ENCODE results near the gene ARFGEF3.

The ARFGEF3 gene

DNA sequence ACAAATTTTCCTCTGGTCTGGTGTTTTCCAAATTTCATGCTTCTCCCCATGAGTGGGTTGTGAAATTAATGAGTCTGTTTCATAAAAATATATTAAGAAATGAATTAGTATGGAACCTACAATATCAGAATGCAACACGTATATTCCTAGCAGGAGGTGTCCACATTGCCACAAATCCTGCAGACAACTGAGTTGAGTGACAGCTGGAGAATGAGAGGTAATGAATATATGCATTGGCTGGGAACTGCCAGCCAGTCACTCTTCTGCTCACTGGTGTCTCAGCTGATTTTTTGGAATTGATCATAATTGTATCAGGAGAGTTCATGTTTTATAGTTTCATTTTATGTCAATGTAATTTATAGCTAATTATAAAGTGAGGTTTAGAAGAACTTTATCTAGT lies 6.3 kb upstream of the ARFGEF3 start:
- no peak overlapping the region for H3K4me3 Mint-ChIP-seq
- H3K9me3 Mint-ChIP-seq: peaks cover 7% of the 10 kb centered on the region
- no peak overlapping the region for H3K27ac Mint-ChIP-seq
- H3K36me3 Mint-ChIP-seq: no peaks in the 10 kb centered on the region
- H3K4me1 Mint-ChIP-seq: no peaks in the 10 kb centered on the region
- H3K27me3 Mint-ChIP-seq: peaks cover 33% of the 10 kb centered on the region

DNA sequence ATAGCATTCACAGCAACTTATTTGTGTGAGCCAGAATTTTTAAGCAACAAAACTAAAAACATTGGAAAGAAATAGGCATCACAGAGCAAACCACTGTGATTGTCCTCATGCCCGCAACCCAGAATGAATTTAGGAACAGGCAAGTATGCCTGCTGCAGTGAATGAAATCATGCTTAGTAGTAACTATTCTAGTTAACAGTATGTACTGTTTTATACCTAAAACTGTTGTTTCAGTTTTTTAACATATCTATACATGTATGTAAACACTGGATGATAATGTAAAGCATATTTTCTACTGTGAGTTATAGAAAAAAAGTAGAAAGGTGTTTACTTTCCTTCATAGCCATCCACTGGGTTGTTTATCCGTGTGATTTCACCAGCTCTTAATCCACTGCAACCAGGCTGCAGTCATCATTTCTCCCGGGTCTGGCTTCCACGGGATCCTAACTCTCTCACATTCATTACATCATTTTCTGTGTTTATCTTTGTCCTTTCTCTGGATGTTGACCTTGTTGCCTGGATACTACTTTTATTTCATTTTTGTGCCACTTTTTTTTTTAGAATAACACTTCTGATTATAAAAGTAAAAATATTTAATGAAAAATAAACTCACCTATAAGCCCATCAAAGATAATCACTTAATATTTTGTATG lies 3.6 kb upstream of the ARFGEF3 start:
- H3K4me3 Mint-ChIP-seq: no peak overlapping the region
- H3K36me3 Mint-ChIP-seq: no peaks in the 10 kb centered on the region
- no peak overlapping the region for H3K27ac Mint-ChIP-seq
- H3K9me3 Mint-ChIP-seq: peaks cover 6% of the 10 kb centered on the region
- peaks cover 5% of the 10 kb centered on the region for H3K4me1 Mint-ChIP-seq
- H3K27me3 Mint-ChIP-seq: peaks cover 43% of the 10 kb centered on the region

DNA sequence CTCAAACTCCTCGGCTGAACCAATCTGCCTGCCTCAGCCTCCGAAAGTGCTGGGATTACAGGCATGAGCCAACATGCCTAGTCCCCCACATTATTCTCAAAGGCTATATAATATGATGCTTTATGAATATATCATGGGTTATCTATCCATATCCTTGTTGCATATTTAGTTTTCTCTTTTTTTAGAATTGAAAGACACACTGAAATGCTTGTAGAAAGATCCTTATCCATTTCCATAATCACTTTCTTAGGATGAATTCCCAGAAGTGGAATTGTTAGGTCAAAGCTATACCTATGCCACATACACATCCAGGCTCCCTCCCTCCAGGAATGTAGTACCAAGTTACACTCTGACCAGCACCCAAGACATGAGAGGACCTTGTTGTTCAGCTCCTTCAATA lies 2.5 kb upstream of the ARFGEF3 start:
- Mint-ChIP-seq H3K36me3 (no peaks in the 10 kb centered on the region), H3K4me1 (peaks cover 5% of the 10 kb centered on the region), H3K27me3 (peaks cover 48% of the 10 kb centered on the region), H3K27ac (no peak overlapping the region), H3K9me3 (no peaks in the 10 kb centered on the region), H3K4me3 (no peak overlapping the region)

DNA sequence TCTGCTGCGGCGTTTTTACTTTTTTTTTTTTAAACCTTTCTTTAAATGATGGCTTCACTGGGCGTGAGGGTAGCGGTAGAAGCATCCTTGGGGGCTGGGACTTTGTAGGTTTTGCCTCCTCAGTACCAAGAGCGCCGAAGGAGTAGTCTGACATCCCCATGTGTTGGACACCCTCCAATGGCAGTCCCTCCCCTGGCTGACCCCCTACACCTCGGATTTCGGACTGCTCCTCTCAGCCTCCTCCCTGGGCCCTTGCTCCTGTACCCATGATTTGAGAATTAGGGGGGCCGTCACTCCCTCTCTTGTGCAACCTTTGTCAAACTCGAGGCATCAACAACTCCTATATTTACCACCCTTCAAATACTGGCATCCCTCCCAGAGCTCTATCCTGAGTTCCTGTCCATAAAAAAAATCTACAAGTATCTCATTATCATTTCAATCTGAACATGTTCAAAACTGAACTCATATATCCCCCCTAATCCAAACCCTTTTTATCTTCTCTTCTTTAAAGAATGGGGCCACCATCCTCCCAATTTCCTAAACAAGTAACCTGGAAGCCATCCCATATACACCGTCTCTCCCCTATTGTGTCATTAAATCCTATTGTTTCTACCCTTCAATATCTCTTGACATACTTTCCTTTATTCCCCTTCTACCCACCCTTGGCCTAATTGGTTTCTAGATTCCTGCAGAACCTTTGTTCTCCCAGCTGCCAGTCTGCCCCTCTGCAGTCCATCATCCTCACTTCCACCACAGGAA lies 1.2 kb upstream of the ARFGEF3 start:
- no peak overlapping the region for H3K27ac Mint-ChIP-seq
- H3K27me3 Mint-ChIP-seq: peaks cover 53% of the 10 kb centered on the region
- H3K4me1 Mint-ChIP-seq: peaks cover 5% of the 10 kb centered on the region
- H3K9me3 Mint-ChIP-seq: no peaks in the 10 kb centered on the region
- H3K4me3 Mint-ChIP-seq: peak overlapping the region; percentile 57
- H3K36me3 Mint-ChIP-seq: no peaks in the 10 kb centered on the region

DNA sequence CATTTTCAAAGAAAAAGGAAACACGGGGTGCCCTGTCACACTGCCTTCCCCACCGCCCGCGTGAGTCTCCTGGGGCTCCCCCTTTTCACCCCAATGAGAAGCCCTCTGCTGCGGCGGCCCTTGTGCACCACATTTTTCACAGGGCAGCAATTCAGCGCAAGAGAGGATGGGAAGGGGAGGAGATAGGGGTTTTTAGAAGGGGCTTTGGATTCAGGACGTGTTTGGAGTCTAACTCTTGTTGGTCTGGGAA lies 726 bp upstream of the ARFGEF3 start:
- Mint-ChIP-seq H3K27ac (no peak overlapping the region), H3K4me3 (peak overlapping the region; percentile 57), H3K4me1 (peaks cover 5% of the 10 kb centered on the region), H3K9me3 (no peaks in the 10 kb centered on the region), H3K27me3 (peaks cover 51% of the 10 kb centered on the region), H3K36me3 (no peaks in the 10 kb centered on the region)

DNA sequence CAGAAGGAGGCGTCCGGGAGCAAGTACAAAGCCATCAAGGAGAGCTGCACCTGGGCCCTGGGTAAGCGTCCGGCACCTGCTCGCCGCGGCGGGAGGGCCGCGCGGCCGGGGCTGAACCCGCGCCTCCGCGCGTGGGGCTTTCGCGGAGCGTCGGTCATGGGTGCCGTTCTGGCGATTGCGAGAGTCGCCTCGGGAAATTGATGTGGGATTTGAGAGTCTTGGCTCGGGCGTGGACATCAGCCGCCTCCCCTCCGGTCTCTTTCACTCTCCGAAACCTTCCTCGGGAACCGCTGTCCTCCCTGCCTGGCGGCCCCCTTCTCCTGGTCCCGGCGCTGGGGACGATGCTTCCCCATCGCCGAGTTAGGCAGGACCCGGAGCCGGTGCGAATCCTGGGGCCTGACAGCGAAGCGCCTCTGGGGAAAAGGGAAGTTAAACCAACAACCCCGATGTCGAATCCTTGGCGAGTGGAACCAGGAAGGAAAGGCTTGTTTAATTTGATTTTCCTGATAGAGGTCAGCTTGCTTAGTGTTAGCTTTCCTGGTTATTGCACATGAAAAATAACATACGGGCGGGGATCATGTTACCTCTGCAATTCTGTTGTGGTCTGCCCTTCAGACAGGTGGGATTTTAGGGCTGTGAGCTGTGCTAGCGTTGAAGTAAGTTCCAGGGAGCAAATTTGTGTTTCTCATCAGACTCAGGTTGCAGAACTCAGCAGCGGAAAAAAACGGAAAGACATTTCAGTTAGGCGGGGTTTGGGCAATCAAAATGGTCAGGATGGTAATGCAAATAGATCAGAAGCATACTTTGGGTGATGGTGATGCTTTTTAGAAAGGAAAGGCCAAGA lies 594 bp downstream of the ARFGEF3 start:
- Mint-ChIP-seq H3K27ac (no peak overlapping the region), H3K9me3 (no peaks in the 10 kb centered on the region), H3K4me1 (peaks cover 5% of the 10 kb centered on the region), H3K27me3 (peaks cover 49% of the 10 kb centered on the region), H3K36me3 (no peaks in the 10 kb centered on the region), H3K4me3 (peak overlapping the region; percentile 69)

DNA sequence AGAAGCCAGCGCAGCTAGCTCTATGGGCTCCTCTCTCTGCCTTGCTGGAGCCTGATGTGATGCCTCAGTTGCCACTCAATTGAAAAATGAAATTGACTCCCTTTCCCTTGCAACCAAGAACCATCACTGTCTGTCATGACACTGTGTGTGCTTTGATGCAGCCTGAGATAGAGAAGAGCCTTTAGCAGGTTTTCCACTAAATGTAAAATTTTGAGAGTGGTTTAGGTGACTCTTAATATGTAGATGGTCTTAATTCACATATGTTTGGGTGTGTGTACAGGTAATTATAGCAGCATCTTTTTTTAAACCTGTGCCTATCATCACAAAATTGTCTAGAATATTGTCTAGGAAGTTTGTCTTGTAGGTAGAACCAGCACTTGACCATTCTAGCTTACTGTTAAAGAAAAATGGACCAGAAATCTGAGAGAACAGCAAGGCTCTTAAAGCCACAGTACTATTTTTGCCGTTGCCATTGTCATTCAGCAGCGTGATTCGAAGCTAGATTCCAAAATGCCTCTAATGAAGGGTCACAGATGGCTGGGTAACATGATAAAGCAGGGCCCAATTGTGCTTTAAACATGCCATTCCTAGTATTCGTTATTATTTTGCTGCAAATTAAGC lies 1.3 kb downstream of the ARFGEF3 start:
- Mint-ChIP-seq H3K27me3 (peaks cover 55% of the 10 kb centered on the region), H3K9me3 (no peaks in the 10 kb centered on the region)

DNA sequence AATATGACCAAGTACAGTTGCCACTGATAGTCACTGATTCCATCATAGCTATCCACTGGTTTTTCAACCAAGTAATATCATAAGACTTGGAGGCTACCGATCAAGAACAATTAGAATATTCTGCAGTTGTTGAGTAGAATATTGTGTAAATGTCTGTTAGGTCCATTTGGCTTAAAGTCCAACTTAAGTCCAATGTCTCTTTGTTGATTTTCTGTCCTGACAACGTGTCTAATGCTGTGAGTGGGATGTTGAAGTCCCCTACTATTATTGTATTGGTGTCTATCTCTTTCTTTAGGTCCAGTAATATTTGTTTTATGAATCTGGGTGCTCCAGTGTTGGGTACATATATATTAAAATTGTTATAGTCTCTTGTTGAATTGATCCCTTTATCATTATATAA lies 13.9 kb downstream of the ARFGEF3 start:
- Mint-ChIP-seq H3K4me3 (no peak overlapping the region), H3K27ac (no peak overlapping the region), H3K4me1 (no peaks in the 10 kb centered on the region), H3K27me3 (peaks cover 8% of the 10 kb centered on the region), H3K36me3 (peaks cover 1% of the 10 kb centered on the region), H3K9me3 (peaks cover 5% of the 10 kb centered on the region)

More for the DNA sequence above, 1.3 kb downstream of the ARFGEF3 start:
- no peaks in the 10 kb centered on the region for H3K36me3 Mint-ChIP-seq
- peak overlapping the region; percentile 69 for H3K4me3 Mint-ChIP-seq
- no peak overlapping the region for H3K27ac Mint-ChIP-seq
- H3K4me1 Mint-ChIP-seq: peaks cover 5% of the 10 kb centered on the region

DNA sequence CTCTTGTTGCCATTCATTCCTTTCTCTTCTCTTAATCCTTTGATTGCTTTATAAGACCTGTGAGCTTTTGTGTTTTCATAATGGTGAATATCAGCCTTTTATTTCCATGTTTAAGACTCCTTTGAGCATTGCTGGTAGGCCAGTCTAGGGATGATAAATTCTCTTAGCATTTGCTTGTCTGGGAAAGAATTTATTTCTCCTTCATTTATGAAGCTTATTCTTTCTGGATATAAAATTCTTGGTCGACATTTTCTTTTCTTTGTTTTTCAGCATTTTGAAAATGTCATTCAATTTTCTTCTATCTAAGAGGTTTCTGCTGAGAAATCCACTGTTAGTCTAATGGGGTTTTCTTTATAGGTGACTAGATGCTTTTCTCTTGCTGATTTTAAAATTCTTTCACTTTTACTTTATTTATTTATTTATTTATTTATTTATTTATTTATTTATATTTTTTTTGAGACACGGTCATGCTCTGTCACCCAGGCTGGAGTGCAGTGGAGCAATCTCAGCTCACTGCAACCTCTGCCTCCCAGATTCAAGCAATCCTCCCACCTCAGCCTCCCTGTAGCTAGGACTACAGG lies 15.0 kb downstream of the ARFGEF3 start:
- Mint-ChIP-seq H3K4me1 (no peaks in the 10 kb centered on the region), H3K27me3 (peaks cover 8% of the 10 kb centered on the region), H3K36me3 (peaks cover 1% of the 10 kb centered on the region), H3K4me3 (no peak overlapping the region), H3K27ac (no peak overlapping the region), H3K9me3 (peaks cover 5% of the 10 kb centered on the region)

DNA sequence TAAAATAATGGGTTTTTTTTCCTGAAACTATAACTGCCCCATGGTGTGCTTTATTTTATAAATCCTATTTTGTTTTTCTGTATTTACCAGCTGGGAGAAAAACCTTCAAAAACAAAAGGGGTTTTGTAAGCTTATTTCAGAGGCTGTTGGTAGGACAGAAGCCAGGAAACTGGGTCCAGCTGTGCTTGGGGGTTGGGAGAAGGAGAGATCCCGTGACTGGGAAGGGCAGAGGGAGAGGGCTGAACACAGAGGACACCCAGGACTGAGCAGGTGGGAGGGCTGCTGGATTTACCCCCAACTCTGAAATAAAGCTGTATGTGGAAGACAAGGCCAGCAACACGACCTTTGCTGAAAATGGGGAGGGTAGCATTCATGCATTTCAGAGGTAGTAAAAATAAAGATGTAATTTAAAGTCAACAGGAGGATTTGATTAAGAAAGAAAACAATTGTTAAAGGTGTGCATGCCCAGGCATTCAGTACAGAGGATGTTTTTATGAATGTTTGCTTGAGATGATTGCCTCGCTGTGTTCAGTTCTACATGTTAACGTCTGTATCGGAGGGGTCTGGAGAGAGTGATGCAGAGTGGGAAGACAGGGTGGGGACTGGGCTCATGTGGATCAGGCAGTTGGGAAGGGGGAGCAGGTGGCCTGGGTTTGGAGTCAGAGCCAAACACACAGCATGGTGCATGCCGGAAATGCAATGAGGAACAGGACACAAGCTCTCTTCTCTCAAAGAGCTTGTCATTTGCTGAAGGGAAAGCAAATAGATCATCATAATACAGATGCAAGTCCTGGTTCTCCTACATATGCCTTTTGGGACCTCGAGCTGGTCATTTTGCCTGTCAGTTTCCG lies 21.4 kb downstream of the ARFGEF3 start:
- Mint-ChIP-seq H3K36me3 (peaks cover 1% of the 10 kb centered on the region), H3K4me3 (no peak overlapping the region), H3K4me1 (no peaks in the 10 kb centered on the region), H3K27ac (no peak overlapping the region), H3K9me3 (peaks cover 5% of the 10 kb centered on the region), H3K27me3 (peaks cover 14% of the 10 kb centered on the region)

DNA sequence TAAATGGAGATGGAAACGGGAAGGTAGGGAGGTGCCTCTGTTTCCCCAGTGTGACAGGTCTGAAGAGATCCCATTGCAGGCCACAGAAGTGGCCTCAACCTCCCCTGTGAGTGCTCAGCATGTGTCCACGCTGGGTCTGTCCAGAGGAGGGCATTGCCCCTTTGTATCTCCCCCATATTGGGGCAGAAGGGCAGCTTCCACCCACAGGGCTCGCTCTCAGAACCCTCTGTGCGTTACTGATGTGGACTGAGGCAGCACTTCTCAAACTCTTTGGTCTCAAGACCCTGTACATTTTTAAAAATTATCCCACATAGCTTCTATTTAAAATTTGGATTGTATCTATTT lies 22.0 kb downstream of the ARFGEF3 start:
- no peak overlapping the region for H3K4me3 Mint-ChIP-seq
- H3K9me3 Mint-ChIP-seq: no peaks in the 10 kb centered on the region
- H3K4me1 Mint-ChIP-seq: no peaks in the 10 kb centered on the region
- H3K27me3 Mint-ChIP-seq: peaks cover 15% of the 10 kb centered on the region
- no peak overlapping the region for H3K27ac Mint-ChIP-seq
- no peaks in the 10 kb centered on the region for H3K36me3 Mint-ChIP-seq

DNA sequence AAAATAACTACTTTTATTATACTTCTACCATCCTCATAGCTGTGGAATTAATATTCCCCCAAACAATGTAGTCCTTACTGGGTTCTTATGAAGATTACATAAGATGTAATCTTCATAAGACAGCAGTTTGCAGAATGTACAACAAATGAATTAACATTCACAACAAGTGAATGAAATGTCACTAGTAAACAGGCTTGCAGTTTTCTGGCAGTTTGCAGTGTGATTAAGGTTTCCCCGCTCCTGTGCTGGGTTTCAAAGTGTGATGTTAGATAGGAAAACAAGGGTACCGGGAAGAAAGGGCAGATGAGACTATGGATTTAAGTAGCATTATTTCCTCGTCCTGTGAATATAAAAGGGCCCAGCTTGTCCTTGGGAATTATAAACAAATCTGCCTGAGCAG lies 22.5 kb downstream of the ARFGEF3 start:
- Mint-ChIP-seq H3K27me3 (peaks cover 16% of the 10 kb centered on the region), H3K4me1 (no peaks in the 10 kb centered on the region), H3K9me3 (no peaks in the 10 kb centered on the region), H3K27ac (no peak overlapping the region), H3K4me3 (no peak overlapping the region), H3K36me3 (no peaks in the 10 kb centered on the region)

DNA sequence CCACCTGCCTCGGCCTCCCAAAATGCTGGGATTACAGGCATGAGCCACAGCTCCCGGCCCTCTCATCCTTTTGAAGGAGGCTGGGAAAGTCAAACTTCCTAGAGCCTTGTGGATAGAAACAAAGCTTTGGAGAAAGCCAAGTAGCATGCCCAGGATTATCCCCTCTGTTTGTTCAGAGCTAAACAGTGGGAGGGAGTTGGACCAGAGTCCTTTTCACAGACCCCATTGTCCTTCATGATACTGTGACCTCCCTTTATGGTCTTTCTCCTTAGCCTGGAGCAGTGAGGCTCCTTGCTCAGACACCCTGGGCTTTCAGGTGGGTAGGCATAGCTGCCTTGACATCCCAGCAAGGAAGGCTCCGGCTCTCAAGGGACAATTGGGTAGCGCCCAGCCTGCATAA lies 25.4 kb downstream of the ARFGEF3 start:
- H3K27me3 Mint-ChIP-seq: peaks cover 22% of the 10 kb centered on the region
- no peak overlapping the region for H3K4me3 Mint-ChIP-seq
- H3K27ac Mint-ChIP-seq: no peak overlapping the region
- no peaks in the 10 kb centered on the region for H3K9me3 Mint-ChIP-seq
- no peaks in the 10 kb centered on the region for H3K36me3 Mint-ChIP-seq
- no peaks in the 10 kb centered on the region for H3K4me1 Mint-ChIP-seq

DNA sequence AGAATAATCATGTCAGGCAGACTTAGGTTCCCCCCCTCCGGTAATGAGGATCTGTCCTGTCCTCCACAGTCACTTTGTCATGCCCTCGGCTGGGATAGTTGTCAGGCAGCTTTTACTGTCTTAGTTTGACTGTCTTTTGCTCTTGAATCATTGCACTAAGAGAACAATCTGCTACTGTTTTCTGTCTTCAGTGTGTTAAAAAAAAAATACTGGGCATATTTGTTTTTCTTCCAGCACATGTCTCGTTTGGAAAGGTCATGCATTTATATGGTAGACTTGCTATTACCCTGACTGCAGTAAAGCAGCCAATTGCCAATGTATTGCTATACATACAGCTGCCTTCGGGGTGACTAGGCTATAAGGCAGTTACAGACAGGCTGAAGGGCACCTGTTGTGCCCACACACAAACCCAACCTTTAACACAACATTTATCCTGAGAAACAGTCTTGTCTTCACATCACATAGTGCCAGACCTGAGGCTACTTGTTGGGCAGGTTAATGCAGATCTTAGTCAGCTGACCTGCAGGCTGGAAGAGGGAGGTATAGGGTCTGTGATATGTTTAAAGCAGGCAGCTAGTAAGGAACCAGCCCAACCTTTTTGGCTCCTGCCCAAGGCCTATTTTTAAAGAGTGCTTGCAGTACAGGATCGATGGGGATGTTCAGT lies 26.7 kb downstream of the ARFGEF3 start:
- H3K27me3 Mint-ChIP-seq: peaks cover 14% of the 10 kb centered on the region

More for the DNA sequence above, 26.7 kb downstream of the ARFGEF3 start:
- H3K9me3 Mint-ChIP-seq: no peaks in the 10 kb centered on the region
- no peak overlapping the region for H3K27ac Mint-ChIP-seq
- no peak overlapping the region for H3K4me3 Mint-ChIP-seq
- no peaks in the 10 kb centered on the region for H3K4me1 Mint-ChIP-seq
- no peaks in the 10 kb centered on the region for H3K36me3 Mint-ChIP-seq

Data from activated naive CD4-positive, alpha-beta T cell treated with anti-CD3 and anti-CD28 coated beads, Interleukin-2, amount 50 U/mL, for 24 hours (primary cell).